Psoas muscle (tissue), 8 donors: ENCODE results near the gene STX1B. TPM values are rescaled to one million over a fixed set of nuclear protein-coding genes. Genes with fewer than 3 reads are reported as not detected.

Experiments
- ATAC-seq, 4 donors: fragments of 200-7000 bp; cut with Tn5 transposase; one replicate each; pipeline ENCODE4 v1.9.1; 2020; ENCODE audit warnings: moderate library complexity in 3 of 4, mild to moderate bottlenecking in 2 of 4
- DNase-seq, 2 donors: peaks; one replicate each; pipeline ENCODE4 v3.0.0-alpha.2; 2020
- H3K27ac ChIP-seq: fragments of 200-600 bp; one replicate; pipeline ENCODE4 v1.8.0; 2022
- H3K27me3 ChIP-seq, 3 donors: fragments of 200-600 bp in 1 of 3; one replicate each; pipeline versions ENCODE4 v1.6.1 to v1.8.0; 2013 to 2022; ENCODE audit warnings: low read length in 2 of 3, mild to moderate bottlenecking in 2 of 3, moderate library complexity in 1 of 3; ENCODE audit not compliant: insufficient read depth in 3 of 3
- H3K36me3 ChIP-seq, 2 donors: fragments of 200-600 bp in 1 of 2; one replicate each; pipeline versions ENCODE4 v1.6.1 to v1.8.0; 2013 to 2022; ENCODE audit warnings: low read depth in 1 of 2, mild to moderate bottlenecking in 1 of 2, moderate library complexity in 1 of 2; ENCODE audit not compliant: insufficient read depth in 1 of 2
- H3K4me1 ChIP-seq: fragments of 200-600 bp; one replicate; pipeline ENCODE4 v1.8.0; 2022
- H3K4me3 ChIP-seq: fragments of 200-600 bp; one replicate; pipeline ENCODE4 v1.8.0; 2022; ENCODE audit warnings: mild to moderate bottlenecking
- H3K9me3 ChIP-seq: fragments of 200-600 bp; one replicate; pipeline ENCODE4 v1.8.0; 2022
- WGBS, 3 donors: extraction: QIAGEN DNeasy Blood & Tissue Kit; methylation state at CpG; one replicate each; pipeline versions ENCODE4 v1.1.6 to v1.1.7; 2013; 5-methylcytosine and 5-hydroxymethylcytosine counted together
- intact Hi-C, 2 donors: fragments of 100-400 bp; cut with DNase I; formaldehyde crosslinking; loops; one replicate each; pipeline versions ENCODE4 v1.11.0 to v1.14.2; 2022
- polyA plus RNA-seq, 3 donors: library from polyadenylated mRNA; stranded (reverse); fragments of 200-250 nt; gene quantifications; one replicate each; pipeline ENCODE4 v1.2.3, GENCODE V29; 2013
- total RNA-seq, 4 donors: library from RNA; stranded (reverse); fragmentation: NEBNext Ultra II Directional in 2 of 4; extraction: Animal tissue kit (Norgen Biotek cat#: 25700) in 2 of 4; gene quantifications; one replicate each; pipeline versions ENCODE4 v1.2.1 to v1.2.4, GENCODE V29; 2021 to 2023
- TF ChIP-seq, protein P1 (sequence below): fragments of 200-600 bp; IDR thresholded peaks from one replicate; pipeline ENCODE4 v1.8.0; 2022; ENCODE audit warnings: antibody characterized with exemption
- donor health status: healthy with polysubstance abuse.
- donor health status: DM: no; HTN: no; CAD: no; lungs with moderate emphysema.
- donor health status: Bipolar disorder and iron deficiency.
- donor health status: healthy.
- donor health status: DM: yes; HTN: yes; CAD: no.
- donor health status: DM: no; HTN: no; CAD: no.
- donor health status: DM: no; HTN: no; CAD: no.
- donor health status: DM: yes; HTN: yes; CAD: no.

Gene STX1B
- total and polyA plus RNA-seq, 7 donors, result 0.04 to 0.64 (median 0.12) TPM; not detected in 1

- no peak for DNase-seq
- intact Hi-C loops, result loop anchor here in 1 of 2 donors (10.0 kb wide), 1 partner anchor 62 kb away; no protein-coding TSS in a partner anchor
Observed at GRCh38 chr16:30992276-30992780, 18.1 kb downstream of the STX1B start.

GRCh38 chr16:30991052-30991451 lies 19.4 kb downstream of the STX1B start:
- WGBS, 3 donors, result 78 to 81% (median 79%) methylated on average over 8 of the region's 8 CpGs
- Histone ChIP-seq H3K9me3 (no peaks in the 10 kb centered on the region), H3K27ac (no peak overlapping the region), H3K4me1 (no peaks in the 10 kb centered on the region), H3K27me3 (no peaks in the 10 kb centered on the region), H3K4me3 (no peak overlapping the region), H3K36me3 (no peaks in the 10 kb centered on the region)
- DNase-seq (no peak), ATAC-seq (no peak)
- intact Hi-C loops, result loop anchor here in 1 of 2 donors (10.0 kb wide), 1 partner anchor 64 kb away; no protein-coding TSS in a partner anchor
- TF ChIP-seq, protein P1, sequence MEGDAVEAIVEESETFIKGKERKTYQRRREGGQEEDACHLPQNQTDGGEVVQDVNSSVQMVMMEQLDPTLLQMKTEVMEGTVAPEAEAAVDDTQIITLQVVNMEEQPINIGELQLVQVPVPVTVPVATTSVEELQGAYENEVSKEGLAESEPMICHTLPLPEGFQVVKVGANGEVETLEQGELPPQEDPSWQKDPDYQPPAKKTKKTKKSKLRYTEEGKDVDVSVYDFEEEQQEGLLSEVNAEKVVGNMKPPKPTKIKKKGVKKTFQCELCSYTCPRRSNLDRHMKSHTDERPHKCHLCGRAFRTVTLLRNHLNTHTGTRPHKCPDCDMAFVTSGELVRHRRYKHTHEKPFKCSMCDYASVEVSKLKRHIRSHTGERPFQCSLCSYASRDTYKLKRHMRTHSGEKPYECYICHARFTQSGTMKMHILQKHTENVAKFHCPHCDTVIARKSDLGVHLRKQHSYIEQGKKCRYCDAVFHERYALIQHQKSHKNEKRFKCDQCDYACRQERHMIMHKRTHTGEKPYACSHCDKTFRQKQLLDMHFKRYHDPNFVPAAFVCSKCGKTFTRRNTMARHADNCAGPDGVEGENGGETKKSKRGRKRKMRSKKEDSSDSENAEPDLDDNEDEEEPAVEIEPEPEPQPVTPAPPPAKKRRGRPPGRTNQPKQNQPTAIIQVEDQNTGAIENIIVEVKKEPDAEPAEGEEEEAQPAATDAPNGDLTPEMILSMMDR, result no peak

More at GRCh38 chr16:30992276-30992780, 18.1 kb downstream of the STX1B start:
- no peak for ATAC-seq
- Histone ChIP-seq H3K4me1 (no peaks in the 10 kb centered on the region), H3K27me3 (no peaks in the 10 kb centered on the region), H3K4me3 (no peak overlapping the region), H3K36me3 (no peaks in the 10 kb centered on the region), H3K27ac (no peak overlapping the region), H3K9me3 (no peaks in the 10 kb centered on the region)
- 84 to 91% (median 86%) methylated on average over 18 to 21 of the region's 21 CpGs for WGBS, 3 donors
- TF ChIP-seq, protein P1, result no peak

- TF ChIP-seq, protein P1, result no peak
- ATAC-seq, result no peak
- intact Hi-C loops, result loop anchor here in 1 of 2 donors (10.0 kb wide), 1 partner anchor 65 kb away; no protein-coding TSS in a partner anchor
Observed at GRCh38 chr16:30990105-30990504, 20.3 kb downstream of the STX1B start.

DNA sequence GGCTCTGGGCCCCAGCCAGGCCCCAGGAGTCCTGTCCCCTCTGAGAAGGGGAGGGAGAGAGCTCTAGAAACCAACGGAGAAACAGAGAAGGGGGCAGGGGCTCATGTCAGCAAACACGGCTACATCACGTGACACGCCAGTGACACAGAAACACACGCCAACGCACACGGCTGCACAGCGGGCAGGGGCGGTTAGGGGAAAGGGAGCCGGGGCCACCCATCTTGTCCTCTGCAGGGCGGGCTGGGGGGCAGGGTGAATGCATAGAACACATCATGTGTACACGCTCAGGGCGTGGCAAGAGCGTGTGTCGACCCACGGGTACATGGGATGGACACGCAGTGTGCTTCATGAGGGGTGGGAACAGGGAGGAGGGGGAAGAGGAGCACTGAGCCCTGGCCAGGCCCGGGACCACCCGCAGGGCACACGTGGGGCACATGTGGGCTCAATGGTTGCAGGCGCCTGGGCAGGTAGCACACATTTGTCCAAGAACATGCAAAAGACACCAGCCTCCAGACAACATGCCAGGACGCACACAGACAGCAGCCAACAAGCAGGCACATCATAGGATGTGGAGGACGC lies 20.9 kb downstream of the STX1B start:
- H3K27ac ChIP-seq, result no peak overlapping the region
- no peaks in the 10 kb centered on the region for H3K9me3 ChIP-seq
- H3K36me3 ChIP-seq, result peaks cover 0 to under 1% of the 10 kb centered on the region in 2 donors
- WGBS, 3 donors, result 72 to 82% (median 79%) methylated on average over 23 of the region's 23 CpGs
- H3K27me3 ChIP-seq, result no peaks in the 10 kb centered on the region
- ATAC-seq (no peak), DNase-seq (no peak)
- no peak overlapping the region for H3K4me3 ChIP-seq
- TF ChIP-seq, protein P1, result no peak
- intact Hi-C loops, result loop anchor here (5.0 to 10.0 kb wide), 6 partner anchors 65 to 878 kb away; partner anchors contain the start of genes VKORC1 (in 1 of the 2) and ZNF843 (in 1 of the 2)
- peaks cover 10% of the 10 kb centered on the region for H3K4me1 ChIP-seq

More at GRCh38 chr16:30990105-30990504, 20.3 kb downstream of the STX1B start:
- WGBS, 3 donors, result 68 to 82% (median 78%) methylated on average over 12 of the region's 12 CpGs
- Histone ChIP-seq H3K4me3 (no peak overlapping the region), H3K27me3 (no peaks in the 10 kb centered on the region), H3K4me1 (peaks cover 9% of the 10 kb centered on the region), H3K9me3 (no peaks in the 10 kb centered on the region), H3K27ac (no peak overlapping the region), H3K36me3 (no peaks in the 10 kb centered on the region)
- no peak for DNase-seq
